Measurements from ENCODE around the gene HLCS.

Gene HLCS

GRCh38 chr21:36803051-36803645 lies 163.3 kb downstream of the HLCS start:
- TF ChIP-seq CTCF (conservative IDR thresholded peaks at IDR 0.05; ENCODE audit: control insufficient read depth, insufficient read depth, low read depth, low read length) = no peak
- no peak overlapping the region for H3K4me3 ChIP-seq (ENCODE audit: control insufficient read depth, low read depth, low read length)
- DNase-seq (ENCODE audit: low read depth) = no peak

- no peak overlapping the region for H3K4me3 ChIP-seq (ENCODE audit: control insufficient read depth, low read depth, low read length)
- DNase-seq (ENCODE audit: low read depth) = no peak
- no peak for TF ChIP-seq CTCF (conservative IDR thresholded peaks at IDR 0.05; ENCODE audit: control insufficient read depth, insufficient read depth, low read depth, low read length)
Measured at GRCh38 chr21:36800734-36801133, 165.7 kb downstream of the HLCS start.

- H3K4me3 ChIP-seq (ENCODE audit: control insufficient read depth, low read depth, low read length) = no peak overlapping the region
- no peak for TF ChIP-seq CTCF (conservative IDR thresholded peaks at IDR 0.05; ENCODE audit: control insufficient read depth, insufficient read depth, low read depth, low read length)
- DNase-seq (ENCODE audit: low read depth) = no peak
Measured at GRCh38 chr21:36799869-36800268, 166.6 kb downstream of the HLCS start.

GRCh38 chr21:36798491-36798890 lies 168.0 kb downstream of the HLCS start:
- no peak for DNase-seq (ENCODE audit: low read depth)
- H3K4me3 ChIP-seq (ENCODE audit: control insufficient read depth, low read depth, low read length) = no peak overlapping the region
- TF ChIP-seq CTCF (conservative IDR thresholded peaks at IDR 0.05; ENCODE audit: control insufficient read depth, insufficient read depth, low read depth, low read length) = no peak

GRCh38 chr21:36796070-36796469 lies 170.4 kb downstream of the HLCS start:
- TF ChIP-seq CTCF (conservative IDR thresholded peaks at IDR 0.05; ENCODE audit: control insufficient read depth, insufficient read depth, low read depth, low read length) = no peak
- no peak overlapping the region for H3K4me3 ChIP-seq (ENCODE audit: control insufficient read depth, low read depth, low read length)
- no peak for DNase-seq (ENCODE audit: low read depth)

- no peak overlapping the region for H3K4me3 ChIP-seq (ENCODE audit: control insufficient read depth, low read depth, low read length)
- DNase-seq (ENCODE audit: low read depth) = peak; percentile 45
- TF ChIP-seq CTCF (conservative IDR thresholded peaks at IDR 0.05; ENCODE audit: control insufficient read depth, insufficient read depth, low read depth, low read length) = no peak
Measured at GRCh38 chr21:36792505-36792967, 173.9 kb downstream of the HLCS start.
